ENCODE data around the gene TNFRSF18.
A peak's percentile ranks its signal among the peaks of the same experiment; 100 is the strongest.

Gene TNFRSF18

GRCh38 chr1:1228596-1229321 lies 22.4 kb upstream of the TNFRSF18 start:
- no peak for DNase-seq (ENCODE audit: low read depth)

GRCh38 chr1:1228187-1228586 lies 21.8 kb upstream of the TNFRSF18 start:
- no peak for DNase-seq (ENCODE audit: low read depth)

GRCh38 chr1:1227386-1227785 lies 21.0 kb upstream of the TNFRSF18 start:
- no peak for DNase-seq (ENCODE audit: low read depth)

GRCh38 chr1:1226566-1227362 lies 20.4 kb upstream of the TNFRSF18 start:
- no peak for DNase-seq (ENCODE audit: low read depth)

GRCh38 chr1:1225913-1226312 lies 19.5 kb upstream of the TNFRSF18 start:
- DNase-seq (ENCODE audit: low read depth): no peak

GRCh38 chr1:1225238-1225845 lies 18.9 kb upstream of the TNFRSF18 start:
- DNase-seq (ENCODE audit: low read depth): no peak

GRCh38 chr1:1223891-1224290 lies 17.5 kb upstream of the TNFRSF18 start:
- no peak for DNase-seq (ENCODE audit: low read depth)

GRCh38 chr1:1223321-1223720 lies 16.9 kb upstream of the TNFRSF18 start:
- no peak for DNase-seq (ENCODE audit: low read depth)

GRCh38 chr1:1222575-1223225 lies 16.3 kb upstream of the TNFRSF18 start:
- DNase-seq (ENCODE audit: low read depth): no peak

- DNase-seq (ENCODE audit: low read depth): no peak
Observed at GRCh38 chr1:1221887-1222574, 15.6 kb upstream of the TNFRSF18 start.

- no peak for DNase-seq (ENCODE audit: low read depth)
Observed at GRCh38 chr1:1220197-1220596, 13.8 kb upstream of the TNFRSF18 start.

GRCh38 chr1:1219341-1219740 lies 12.9 kb upstream of the TNFRSF18 start:
- DNase-seq (ENCODE audit: low read depth): peak; percentile 42

- no peak for DNase-seq (ENCODE audit: low read depth)
Observed at GRCh38 chr1:1218524-1219200, 12.3 kb upstream of the TNFRSF18 start.

GRCh38 chr1:1217621-1218523 lies 11.5 kb upstream of the TNFRSF18 start:
- peak; percentile 40 for DNase-seq (ENCODE audit: low read depth)

GRCh38 chr1:1216770-1217620 lies 10.6 kb upstream of the TNFRSF18 start:
- no peak for DNase-seq (ENCODE audit: low read depth)

- no peak for DNase-seq (ENCODE audit: low read depth)
Observed at GRCh38 chr1:1215881-1216605, 9.7 kb upstream of the TNFRSF18 start.

GRCh38 chr1:1215080-1215676 lies 8.8 kb upstream of the TNFRSF18 start:
- DNase-seq (ENCODE audit: low read depth): no peak
